ENCODE results near the gene EPHA1.

Gene EPHA1

GRCh38 chr7:143382791-143383641, 25.6 kb downstream of the EPHA1 start:
- no peak for DNase-seq (ENCODE audit: low read depth, low spot score)
- Histone ChIP-seq H3K27ac (ENCODE audit: low read length) (no peak overlapping the region), H3K9me3 (ENCODE audit: control insufficient read depth, insufficient read depth, low read length) (no peaks in the 10 kb centered on the region), H3K4me1 (ENCODE audit: control insufficient read depth, insufficient read depth, low read length) (peaks cover 4% of the 10 kb centered on the region), H3K4me3 (ENCODE audit: low read length) (no peak overlapping the region; the same call in 1 of the 2 replicates), H3K36me3 (ENCODE audit: control insufficient read depth, insufficient read depth, low read length) (peaks cover 23% of the 10 kb centered on the region; the same call in 1 of the 2 replicates), H3K27me3 (ENCODE audit: control insufficient read depth, insufficient read depth, low read length) (no peaks in the 10 kb centered on the region)
- WGBS (ENCODE audit: insufficient coverage, insufficient read length): no CpG with 5 or more reads among the region's 15 CpGs

- H3K4me1 ChIP-seq (ENCODE audit: control insufficient read depth, insufficient read depth, low read length): peaks cover 4% of the 10 kb centered on the region
- peak overlapping the region; percentile 97 for H3K4me3 ChIP-seq (ENCODE audit: low read length)
- WGBS (ENCODE audit: insufficient coverage, insufficient read length): no CpG with 5 or more reads among the region's 21 CpGs
- H3K27ac ChIP-seq (ENCODE audit: low read length): no peak overlapping the region
- DNase-seq (ENCODE audit: low read depth, low spot score): no peak
- no peaks in the 10 kb centered on the region for H3K27me3 ChIP-seq (ENCODE audit: control insufficient read depth, insufficient read depth, low read length)
- no peaks in the 10 kb centered on the region for H3K9me3 ChIP-seq (ENCODE audit: control insufficient read depth, insufficient read depth, low read length)
- H3K36me3 ChIP-seq (ENCODE audit: control insufficient read depth, insufficient read depth, low read length): peaks cover 19% of the 10 kb centered on the region; the same call in 1 of the 2 replicates
Observed at GRCh38 chr7:143382126-143382790, 26.4 kb downstream of the EPHA1 start.

DNA sequence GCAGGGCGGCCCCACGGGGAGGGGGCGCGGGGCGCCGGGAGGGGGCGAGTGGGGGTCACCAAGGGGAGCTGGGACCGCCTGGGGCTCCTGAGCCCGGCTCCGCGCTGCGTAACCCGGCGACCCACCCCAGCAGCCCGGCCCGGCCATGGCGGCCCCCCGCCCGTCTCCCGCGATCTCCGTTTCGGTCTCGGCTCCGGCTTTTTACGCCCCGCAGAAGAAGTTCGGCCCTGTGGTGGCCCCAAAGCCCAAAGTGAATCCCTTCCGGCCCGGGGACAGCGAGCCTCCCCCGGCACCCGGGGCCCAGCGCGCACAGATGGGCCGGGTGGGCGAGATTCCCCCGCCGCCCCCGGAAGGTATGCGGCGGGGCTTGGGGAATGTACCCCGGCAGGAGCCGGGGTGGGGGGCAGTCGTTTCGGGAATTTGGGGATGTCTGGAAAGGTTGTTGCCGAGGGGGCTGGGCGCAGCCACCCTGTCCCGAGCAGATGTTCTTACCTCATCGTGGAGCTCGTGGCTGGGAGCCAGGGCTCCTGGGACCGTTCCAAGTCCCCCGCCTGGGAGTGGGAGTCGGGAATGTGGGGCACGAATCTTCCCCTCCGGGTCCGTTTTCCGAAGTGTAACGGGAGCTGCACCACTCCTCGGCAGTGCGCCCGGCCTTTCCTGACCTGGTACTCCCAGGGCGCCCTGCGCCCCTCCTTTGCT, 27.1 kb downstream of the EPHA1 start:
- DNase-seq (ENCODE audit: low read depth, low spot score): no peak

GRCh38 chr7:143380646-143381426, 27.8 kb downstream of the EPHA1 start, which contains the start of gene ZYX:
TSS of gene ZYX (plus strand) at chr7:143381345. CDS start at chr7:143381572, 227 bp downstream.
- peak; percentile 68 for DNase-seq (ENCODE audit: low read depth, low spot score)
- WGBS (ENCODE audit: insufficient coverage, insufficient read length): no CpG with 5 or more reads among the region's 72 CpGs
- no peak within 1 kb of the TSS for H3K27ac ChIP-seq (ENCODE audit: low read length)
- peaks cover 4% of the 10 kb centered on the region for H3K4me1 ChIP-seq (ENCODE audit: control insufficient read depth, insufficient read depth, low read length)
- no peaks in the 10 kb centered on the region for H3K27me3 ChIP-seq (ENCODE audit: control insufficient read depth, insufficient read depth, low read length)
- H3K9me3 ChIP-seq (ENCODE audit: control insufficient read depth, insufficient read depth, low read length): no peaks in the 10 kb centered on the region
- peaks cover 16% of the 10 kb centered on the region; the same call in 1 of the 2 replicates for H3K36me3 ChIP-seq (ENCODE audit: control insufficient read depth, insufficient read depth, low read length)
- peak within 1 kb of the TSS; percentile 97 for H3K4me3 ChIP-seq (ENCODE audit: low read length)

More for the DNA sequence above, 27.1 kb downstream of the EPHA1 start:
- peaks cover 4% of the 10 kb centered on the region for H3K4me1 ChIP-seq (ENCODE audit: control insufficient read depth, insufficient read depth, low read length)
- no peaks in the 10 kb centered on the region for H3K9me3 ChIP-seq (ENCODE audit: control insufficient read depth, insufficient read depth, low read length)
- no peak overlapping the region for H3K27ac ChIP-seq (ENCODE audit: low read length)
- peaks cover 16% of the 10 kb centered on the region; the same call in 1 of the 2 replicates for H3K36me3 ChIP-seq (ENCODE audit: control insufficient read depth, insufficient read depth, low read length)
- no CpG with 5 or more reads among the region's 64 CpGs for WGBS (ENCODE audit: insufficient coverage, insufficient read length)
- no peaks in the 10 kb centered on the region for H3K27me3 ChIP-seq (ENCODE audit: control insufficient read depth, insufficient read depth, low read length)
- H3K4me3 ChIP-seq (ENCODE audit: low read length): peak overlapping the region; percentile 97

DNA sequence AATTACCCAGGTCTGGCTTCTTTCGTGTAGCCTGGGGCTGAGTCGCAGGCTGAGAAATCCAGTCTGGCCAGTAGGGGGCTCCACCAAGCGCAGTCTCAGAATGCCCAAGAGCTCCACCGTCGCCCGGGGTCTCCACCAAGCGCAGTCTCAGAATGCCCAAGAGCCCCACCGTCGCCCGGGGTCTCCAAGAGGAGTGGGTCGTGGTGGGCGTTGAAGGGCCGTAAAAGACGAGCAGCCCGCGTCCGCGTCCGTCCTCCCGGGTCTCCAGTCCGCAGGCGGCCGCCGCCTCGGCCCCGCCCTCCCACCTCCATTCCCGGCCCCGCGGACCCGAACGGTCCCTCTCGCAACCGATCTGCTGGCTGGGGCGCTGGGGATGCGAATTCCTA, 28.4 kb downstream of the EPHA1 start:
- Histone ChIP-seq H3K9me3 (ENCODE audit: control insufficient read depth, insufficient read depth, low read length) (no peaks in the 10 kb centered on the region), H3K4me1 (ENCODE audit: control insufficient read depth, insufficient read depth, low read length) (peaks cover 4% of the 10 kb centered on the region), H3K36me3 (ENCODE audit: control insufficient read depth, insufficient read depth, low read length) (peaks cover 15% of the 10 kb centered on the region; the same call in 1 of the 2 replicates), H3K27ac (ENCODE audit: low read length) (no peak overlapping the region), H3K4me3 (ENCODE audit: low read length) (peak overlapping the region; percentile 97), H3K27me3 (ENCODE audit: control insufficient read depth, insufficient read depth, low read length) (no peaks in the 10 kb centered on the region)
- peak; percentile 78 for DNase-seq (ENCODE audit: low read depth, low spot score)
- WGBS (ENCODE audit: insufficient coverage, insufficient read length): no CpG with 5 or more reads among the region's 35 CpGs

GRCh38 chr7:143379611-143380259, 28.9 kb downstream of the EPHA1 start:
- DNase-seq (ENCODE audit: low read depth, low spot score): no peak
- Histone ChIP-seq H3K36me3 (ENCODE audit: control insufficient read depth, insufficient read depth, low read length) (peaks cover 10% of the 10 kb centered on the region; the same call in 1 of the 2 replicates), H3K27ac (ENCODE audit: low read length) (no peak overlapping the region), H3K9me3 (ENCODE audit: control insufficient read depth, insufficient read depth, low read length) (no peaks in the 10 kb centered on the region), H3K27me3 (ENCODE audit: control insufficient read depth, insufficient read depth, low read length) (no peaks in the 10 kb centered on the region), H3K4me1 (ENCODE audit: control insufficient read depth, insufficient read depth, low read length) (peaks cover 4% of the 10 kb centered on the region), H3K4me3 (ENCODE audit: low read length) (no peak overlapping the region; the same call in 1 of the 2 replicates)
- no CpG with 5 or more reads among the region's 15 CpGs for WGBS (ENCODE audit: insufficient coverage, insufficient read length)

GRCh38 chr7:143376396-143376795, 32.3 kb downstream of the EPHA1 start:
- no peak for DNase-seq (ENCODE audit: low read depth, low spot score)
- no CpG with 5 or more reads among the region's 5 CpGs for WGBS (ENCODE audit: insufficient coverage, insufficient read length)
- H3K27ac ChIP-seq (ENCODE audit: low read length): no peak overlapping the region
- no peaks in the 10 kb centered on the region for H3K9me3 ChIP-seq (ENCODE audit: control insufficient read depth, insufficient read depth, low read length)
- H3K4me1 ChIP-seq (ENCODE audit: control insufficient read depth, insufficient read depth, low read length): peaks cover 4% of the 10 kb centered on the region; the same call in 1 of the 2 replicates
- no peaks in the 10 kb centered on the region for H3K27me3 ChIP-seq (ENCODE audit: control insufficient read depth, insufficient read depth, low read length)
- H3K36me3 ChIP-seq (ENCODE audit: control insufficient read depth, insufficient read depth, low read length): no peaks in the 10 kb centered on the region
- H3K4me3 ChIP-seq (ENCODE audit: low read length): no peak overlapping the region

GRCh38 chr7:143375298-143376034, 33.2 kb downstream of the EPHA1 start:
- no peaks in the 10 kb centered on the region for H3K9me3 ChIP-seq (ENCODE audit: control insufficient read depth, insufficient read depth, low read length)
- no peaks in the 10 kb centered on the region for H3K36me3 ChIP-seq (ENCODE audit: control insufficient read depth, insufficient read depth, low read length)
- WGBS (ENCODE audit: insufficient coverage, insufficient read length): no CpG with 5 or more reads among the region's 7 CpGs
- no peak for DNase-seq (ENCODE audit: low read depth, low spot score)
- no peak overlapping the region for H3K4me3 ChIP-seq (ENCODE audit: low read length)
- H3K4me1 ChIP-seq (ENCODE audit: control insufficient read depth, insufficient read depth, low read length): peaks cover 4% of the 10 kb centered on the region; the same call in 1 of the 2 replicates
- no peak overlapping the region for H3K27ac ChIP-seq (ENCODE audit: low read length)
- no peaks in the 10 kb centered on the region for H3K27me3 ChIP-seq (ENCODE audit: control insufficient read depth, insufficient read depth, low read length)

GRCh38 chr7:143374561-143374960, 34.1 kb downstream of the EPHA1 start:
- DNase-seq (ENCODE audit: low read depth, low spot score): no peak
- WGBS (ENCODE audit: insufficient coverage, insufficient read length): 100% methylated on average over 1 of the region's 5 CpGs
- Histone ChIP-seq H3K27ac (ENCODE audit: low read length) (no peak overlapping the region), H3K4me3 (ENCODE audit: low read length) (no peak overlapping the region), H3K9me3 (ENCODE audit: control insufficient read depth, insufficient read depth, low read length) (no peaks in the 10 kb centered on the region), H3K27me3 (ENCODE audit: control insufficient read depth, insufficient read depth, low read length) (no peaks in the 10 kb centered on the region), H3K4me1 (ENCODE audit: control insufficient read depth, insufficient read depth, low read length) (peaks cover 4% of the 10 kb centered on the region; the same call in 1 of the 2 replicates), H3K36me3 (ENCODE audit: control insufficient read depth, insufficient read depth, low read length) (no peaks in the 10 kb centered on the region)
